HG02610 (cell line): ENCODE results near the gene TEX44.
A peak's percentile ranks its signal among the peaks of the same experiment; 100 is the strongest.
"Not testable (repeated sequence)": the region's sequence is repeated elsewhere in the genome, so short reads cannot be mapped to it uniquely, and the experiment has no call there.

Experiments used
- ATAC-seq: cut with Tn5 transposase; IDR thresholded peaks from one replicate; pipeline ENCODE4 v1.9.1; 2021; ENCODE audit warnings: mild to moderate bottlenecking, moderate library complexity; ENCODE audit not compliant: unreplicated experiment

The TEX44 gene

GRCh38 chr2:231570915-231571314 is 21.7 kb upstream of the TEX44 start:
- ATAC-seq = not testable (repeated sequence)

DNA sequence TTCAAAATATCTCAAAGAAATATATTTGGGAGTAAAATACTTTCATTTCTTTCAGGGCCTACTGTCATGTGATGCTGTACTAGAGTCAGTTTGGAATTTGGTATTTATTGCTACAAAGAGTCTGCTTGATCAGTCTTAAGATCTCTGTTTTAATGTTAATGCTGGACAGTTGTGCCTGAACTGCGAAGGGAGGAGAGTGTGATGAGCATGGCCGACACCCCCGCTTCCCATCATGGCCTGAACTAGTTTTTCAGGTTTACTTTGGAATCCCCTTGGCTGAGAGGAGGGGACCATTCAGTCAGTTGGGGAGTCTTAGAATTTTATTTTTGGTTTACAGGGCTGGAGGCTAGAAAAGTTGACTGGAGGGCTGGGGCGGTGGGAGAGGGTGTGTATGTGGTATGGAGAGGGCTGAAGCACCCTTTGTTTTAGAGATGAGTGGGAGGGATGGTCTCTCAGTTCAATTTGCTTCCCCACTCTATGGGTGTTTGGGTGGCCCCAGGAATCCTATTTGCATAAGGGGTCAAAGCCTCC is 20.9 kb upstream of the TEX44 start:
- no peak for ATAC-seq

DNA sequence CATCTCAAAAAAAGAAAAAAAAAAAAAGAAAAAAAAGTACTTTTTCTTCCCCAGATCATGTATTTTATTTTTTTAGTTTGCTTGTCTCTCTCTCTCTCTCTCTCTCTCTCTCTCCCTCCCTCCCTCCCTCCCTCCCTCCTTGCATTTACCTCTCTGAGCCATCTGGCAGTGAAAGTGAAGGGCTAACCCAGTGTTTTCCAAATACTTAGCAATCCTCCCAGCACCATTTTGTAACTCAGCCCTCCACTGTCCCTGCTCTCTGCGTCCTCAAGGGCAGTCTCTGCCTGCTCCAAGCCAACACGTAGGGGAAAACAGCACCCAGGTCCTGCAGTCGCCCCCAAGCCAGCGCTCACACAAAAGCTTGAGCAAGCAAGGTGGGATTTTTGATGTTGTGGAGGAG is 19.6 kb upstream of the TEX44 start:
- no peak for ATAC-seq

GRCh38 chr2:231573698-231574421 is 18.8 kb upstream of the TEX44 start:
- no peak for ATAC-seq

DNA sequence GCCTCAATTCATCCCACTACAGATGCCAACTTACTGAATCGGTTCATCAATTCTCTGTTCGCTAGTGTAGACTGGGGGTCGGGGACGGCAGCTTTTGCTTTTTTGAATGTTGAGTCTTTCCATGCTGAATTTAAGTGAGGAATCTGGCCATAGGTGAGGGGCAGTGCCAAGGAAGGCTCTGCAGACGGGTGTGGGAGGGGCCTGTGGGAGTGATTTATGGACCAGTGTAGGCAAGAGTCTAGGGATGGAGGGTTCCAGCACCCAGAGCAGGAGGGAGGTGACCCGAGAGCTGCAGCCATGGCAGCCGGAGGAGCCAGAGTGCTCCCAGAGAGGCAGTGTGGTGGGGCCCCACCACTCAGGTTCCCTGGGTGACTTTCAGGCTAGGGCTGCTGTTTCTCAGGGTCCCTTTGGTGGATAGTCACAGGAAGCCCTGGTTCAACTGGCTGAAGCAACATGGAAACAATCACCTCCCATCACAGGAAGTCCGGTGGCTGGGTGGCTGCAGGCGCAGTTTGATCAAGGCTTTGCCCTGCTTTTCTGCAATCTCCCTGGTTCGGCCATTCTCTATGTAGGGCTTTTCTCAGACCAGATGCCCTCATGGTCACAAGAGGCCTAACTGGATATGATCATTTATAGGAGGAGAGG is 16.9 kb upstream of the TEX44 start:
- no peak for ATAC-seq

DNA sequence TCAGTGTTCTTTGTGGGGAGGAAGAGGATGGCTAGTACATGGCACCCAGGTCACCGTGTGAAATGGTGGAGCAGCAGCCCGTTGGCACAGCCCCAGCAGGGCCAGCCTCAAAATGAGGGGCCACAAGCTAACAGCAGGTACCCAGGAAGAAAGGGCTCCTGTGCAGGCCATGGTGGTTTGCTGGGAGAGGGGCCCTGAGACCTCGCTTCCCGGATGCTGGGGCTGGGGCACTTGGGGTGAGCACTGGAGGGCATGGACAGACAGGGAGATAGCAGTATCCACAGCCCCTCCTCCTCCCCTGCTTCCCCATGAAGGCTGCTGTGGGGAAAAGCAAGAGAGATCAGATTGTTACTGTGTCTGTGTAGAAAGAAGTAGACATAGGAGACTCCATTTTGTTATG is 16.2 kb upstream of the TEX44 start:
- no peak for ATAC-seq

GRCh38 chr2:231578655-231579054 is 14.0 kb upstream of the TEX44 start:
- ATAC-seq = not testable (repeated sequence)

DNA sequence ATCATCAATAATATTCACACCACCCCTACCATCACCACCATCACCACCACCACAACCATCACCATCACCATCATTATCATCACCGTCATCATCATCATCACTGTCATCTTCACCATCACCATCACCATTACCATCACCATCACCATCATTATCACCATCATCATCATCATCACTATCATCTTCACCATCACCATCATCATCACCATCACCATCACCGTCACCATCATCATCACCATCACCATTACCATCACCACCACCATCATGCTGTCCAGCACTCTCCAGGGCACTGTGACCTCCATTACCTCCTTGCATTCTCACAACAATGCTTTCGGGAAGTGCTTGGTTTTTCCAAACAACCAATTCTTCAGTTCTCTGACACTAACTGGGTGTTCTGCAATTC is 13.1 kb upstream of the TEX44 start:
- ATAC-seq = no peak

DNA sequence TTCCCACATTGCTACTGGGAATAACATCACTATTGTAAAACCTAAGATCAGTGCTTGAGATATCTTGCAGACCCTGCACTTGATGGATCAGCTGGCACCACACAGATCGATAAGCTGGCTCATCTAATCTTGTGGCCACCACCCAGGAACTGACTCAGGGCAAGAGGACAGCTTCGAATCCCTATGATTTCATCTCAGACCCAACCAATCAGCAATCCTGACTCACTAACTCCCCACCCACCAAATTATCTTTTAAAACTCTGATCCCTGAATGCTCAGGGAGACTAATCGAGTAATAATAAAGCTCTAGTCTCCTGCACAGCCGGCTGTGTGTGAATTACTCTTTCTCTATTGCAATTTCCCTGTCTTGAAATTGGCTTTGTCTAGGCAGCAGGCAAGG is 11.3 kb upstream of the TEX44 start:
- ATAC-seq = no peak

GRCh38 chr2:231583982-231584381 is 8.7 kb upstream of the TEX44 start:
- no peak for ATAC-seq

- ATAC-seq = not testable (repeated sequence)
Measured at GRCh38 chr2:231587744-231588143, 4.9 kb upstream of the TEX44 start.

GRCh38 chr2:231589656-231590055 is 3.0 kb upstream of the TEX44 start:
- no peak for ATAC-seq

DNA sequence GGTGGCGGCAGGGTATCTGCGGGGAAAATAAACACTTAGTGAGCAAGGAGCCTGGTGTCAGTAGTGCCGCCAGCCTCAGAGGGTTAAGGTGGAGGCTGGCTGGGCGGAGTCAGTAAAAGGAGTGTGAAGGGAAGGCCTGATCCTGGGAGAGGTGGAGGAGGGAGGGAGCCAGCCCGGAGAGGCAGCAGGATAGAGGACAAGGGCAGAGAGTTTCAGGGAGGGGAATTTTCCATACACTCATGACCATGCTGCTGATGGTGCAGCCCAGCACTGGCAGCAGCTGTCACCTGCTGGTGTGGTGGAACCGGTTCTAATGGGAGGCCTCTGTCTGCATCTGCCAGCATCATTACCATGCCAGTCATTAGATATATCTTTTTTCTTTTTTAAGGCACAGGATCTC is 2.0 kb upstream of the TEX44 start:
- ATAC-seq = no peak

GRCh38 chr2:231593666-231594065 is 1.0 kb downstream of the TEX44 start:
- no peak for ATAC-seq

DNA sequence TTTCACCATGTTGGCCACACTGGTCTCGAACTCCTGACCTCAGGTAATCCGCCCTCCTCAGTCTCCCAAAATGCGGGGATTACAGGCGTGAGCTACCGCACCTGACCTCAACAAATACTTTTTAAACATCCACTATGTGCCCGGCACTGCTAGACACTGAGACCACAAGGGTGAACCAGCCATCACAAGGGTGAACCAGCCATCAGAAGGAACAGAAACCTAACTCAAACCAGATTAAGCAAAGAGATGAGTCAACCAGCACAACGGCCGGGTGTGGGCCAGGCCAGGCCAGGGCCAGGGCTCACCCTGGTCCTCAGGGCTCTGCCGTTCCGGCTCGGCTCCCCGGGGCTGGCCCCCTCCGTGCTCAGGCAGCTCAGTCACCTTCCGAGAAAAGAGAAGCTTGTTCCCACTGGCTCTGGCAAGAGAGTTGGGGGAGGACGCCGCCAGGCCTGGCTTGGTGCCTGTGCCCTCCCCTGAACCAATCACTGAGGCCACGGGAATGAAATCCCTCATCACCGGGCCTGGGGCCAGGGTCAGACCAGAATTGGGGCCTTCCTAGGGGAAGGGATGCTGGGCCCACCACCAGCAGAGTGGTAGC is 4.4 kb downstream of the TEX44 start:
- peak; percentile 63 for ATAC-seq

DNA sequence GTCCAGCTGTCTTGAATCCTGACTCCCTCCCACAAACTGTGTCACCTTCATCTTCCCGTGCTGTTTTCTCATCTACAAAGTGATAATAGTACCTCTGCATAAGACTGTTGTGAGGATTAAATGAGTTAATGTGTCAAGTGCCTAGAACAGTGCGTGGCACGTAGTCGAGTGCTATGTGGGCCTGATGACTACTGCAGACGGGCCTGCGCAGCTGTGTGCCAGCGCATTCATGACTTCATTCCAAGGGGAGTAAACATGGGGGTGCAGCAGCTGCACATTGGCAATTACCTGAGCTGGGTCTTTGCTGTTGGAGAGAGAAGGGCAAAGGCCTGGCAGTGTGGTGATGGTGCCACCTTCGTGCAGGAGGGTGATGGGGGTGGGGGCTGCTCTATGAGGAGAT is 5.0 kb downstream of the TEX44 start:
- ATAC-seq = no peak

DNA sequence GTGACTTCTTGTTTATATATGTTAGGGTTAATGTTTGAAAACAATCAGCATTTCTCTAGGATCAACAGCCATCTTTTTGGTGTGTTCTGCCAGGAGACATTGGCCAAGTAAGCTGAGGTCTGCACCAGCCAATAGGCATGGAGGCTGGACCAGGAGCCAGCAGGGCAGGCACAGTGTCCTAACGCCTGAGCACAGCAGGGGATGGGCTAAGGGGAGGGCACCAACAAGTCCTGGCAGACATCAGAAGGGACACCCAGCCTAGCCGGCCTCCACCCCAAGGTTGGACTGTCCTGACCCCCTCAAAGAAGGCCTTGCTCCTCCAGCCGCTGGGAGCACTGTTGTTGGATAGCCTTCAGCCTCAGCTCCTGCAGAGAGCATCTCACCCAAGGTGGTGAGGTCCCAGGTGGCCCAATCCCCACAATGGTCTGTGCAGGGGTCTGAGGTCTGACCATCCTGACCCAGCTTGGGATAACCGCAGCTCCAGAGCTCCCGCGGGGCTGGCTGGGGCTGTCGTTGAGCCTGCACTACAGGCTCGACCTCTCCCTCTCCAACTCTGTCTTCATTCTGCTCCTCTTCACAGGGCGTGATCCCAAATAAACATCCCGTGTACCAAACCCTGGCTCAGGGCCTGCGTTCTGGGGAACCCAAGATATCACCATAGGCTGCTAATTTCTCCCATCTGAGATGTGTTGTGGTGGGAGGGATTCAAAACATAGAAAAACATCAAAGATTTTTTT is 8.1 kb downstream of the TEX44 start:
- no peak for ATAC-seq

GRCh38 chr2:231601356-231602229 is 8.9 kb downstream of the TEX44 start:
- ATAC-seq = peak; percentile 27

DNA sequence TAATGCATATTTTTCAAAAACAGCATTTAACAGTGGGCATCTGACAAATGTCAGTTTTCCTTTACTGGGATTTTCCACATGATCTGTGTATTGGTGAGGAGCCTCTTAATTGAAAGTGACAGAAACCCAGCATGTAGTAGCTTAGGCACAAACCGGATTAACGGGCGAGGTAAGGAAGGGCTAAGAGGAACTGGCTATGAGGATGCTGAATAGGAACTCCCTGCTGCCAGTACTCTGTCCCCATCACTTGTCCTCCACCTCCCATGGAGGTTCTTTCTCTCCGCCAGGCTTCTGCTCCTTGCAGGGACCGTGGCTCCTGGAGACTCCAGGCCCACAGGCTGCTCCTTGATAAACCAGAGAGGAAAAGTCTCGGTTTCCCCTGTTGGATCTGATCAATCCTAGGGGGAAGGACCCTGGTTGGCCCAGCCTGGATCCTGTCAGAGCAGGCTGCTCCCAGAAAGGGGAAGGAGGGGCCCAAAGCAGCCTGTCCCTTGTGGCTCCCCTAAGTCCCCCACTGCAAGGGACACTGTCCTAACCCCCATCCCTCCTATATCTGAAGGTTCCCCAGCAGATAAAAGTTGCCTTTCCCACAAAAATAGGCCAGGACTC is 10.3 kb downstream of the TEX44 start:
- no peak for ATAC-seq

DNA sequence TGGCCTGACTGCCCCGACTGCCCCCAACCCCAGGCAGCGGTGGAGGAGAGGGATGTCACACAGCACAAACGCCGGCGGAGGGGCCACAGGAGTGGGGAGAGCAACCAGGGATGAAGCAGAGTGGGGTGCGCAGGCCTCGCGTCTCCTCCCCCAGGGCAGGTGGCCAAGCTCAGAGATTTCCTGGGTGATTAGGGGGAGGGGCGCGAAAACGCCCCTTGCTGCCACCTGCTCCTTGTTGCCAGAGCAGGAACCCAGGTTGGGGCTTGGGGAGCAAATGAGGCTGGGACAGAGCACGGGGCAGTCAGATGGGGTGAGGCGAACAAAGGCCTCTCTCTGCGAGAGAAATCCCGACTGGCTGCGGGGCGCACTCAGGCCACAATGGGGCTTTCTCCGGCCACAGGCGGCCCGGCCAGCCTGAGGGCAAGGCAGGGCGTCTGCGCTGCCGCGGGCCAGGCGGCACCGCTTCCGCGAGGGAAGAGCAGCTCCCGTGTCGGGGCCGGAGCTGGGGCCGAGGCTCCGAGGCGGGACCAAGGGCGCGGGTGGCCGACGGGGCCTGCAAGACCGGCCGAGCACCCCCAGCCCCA is 11.5 kb downstream of the TEX44 start:
- ATAC-seq = peak; percentile 38
